Stimulated activated CD8-positive, alpha-beta memory T cell treated with anti-CD3 and anti-CD28 coated beads, Interleukin-4, amount 100 ng/mL, for 4 hours (primary cell): Measurements from ENCODE around the gene CUL1.
"Not testable (repeated sequence)": the region's sequence is repeated elsewhere in the genome, so short reads cannot be mapped to it uniquely, and the experiment has no call there.

ENCODE experiments used
- DNase-seq, 2 donors: peaks; one replicate each; pipeline ENCODE4 v3.0.0-alpha.2; 2020; ENCODE audit warnings: low read depth in 2 of 2, low spot score in 1 of 2

Gene CUL1

DNA sequence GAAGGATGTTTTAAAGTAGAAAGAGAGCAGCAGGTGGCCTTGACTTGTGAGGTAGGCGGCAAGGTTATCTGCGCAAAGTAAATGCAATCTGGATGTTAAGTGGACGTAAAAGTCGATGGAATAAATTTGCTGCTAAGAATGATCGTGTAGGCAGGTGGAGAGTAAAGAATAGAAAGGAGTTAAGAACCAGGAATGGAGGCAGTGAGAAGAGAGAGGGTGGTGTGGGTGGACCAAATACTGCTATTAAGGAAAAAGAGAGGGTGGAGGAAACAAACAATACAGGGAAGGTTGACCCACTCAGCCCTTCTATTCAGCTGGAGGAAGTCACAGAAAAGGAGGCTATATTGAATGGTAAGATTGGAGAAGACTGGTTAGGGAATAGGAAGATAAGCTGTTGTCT, 1.9 kb upstream of the CUL1 start:
- DNase-seq = no peak

DNA sequence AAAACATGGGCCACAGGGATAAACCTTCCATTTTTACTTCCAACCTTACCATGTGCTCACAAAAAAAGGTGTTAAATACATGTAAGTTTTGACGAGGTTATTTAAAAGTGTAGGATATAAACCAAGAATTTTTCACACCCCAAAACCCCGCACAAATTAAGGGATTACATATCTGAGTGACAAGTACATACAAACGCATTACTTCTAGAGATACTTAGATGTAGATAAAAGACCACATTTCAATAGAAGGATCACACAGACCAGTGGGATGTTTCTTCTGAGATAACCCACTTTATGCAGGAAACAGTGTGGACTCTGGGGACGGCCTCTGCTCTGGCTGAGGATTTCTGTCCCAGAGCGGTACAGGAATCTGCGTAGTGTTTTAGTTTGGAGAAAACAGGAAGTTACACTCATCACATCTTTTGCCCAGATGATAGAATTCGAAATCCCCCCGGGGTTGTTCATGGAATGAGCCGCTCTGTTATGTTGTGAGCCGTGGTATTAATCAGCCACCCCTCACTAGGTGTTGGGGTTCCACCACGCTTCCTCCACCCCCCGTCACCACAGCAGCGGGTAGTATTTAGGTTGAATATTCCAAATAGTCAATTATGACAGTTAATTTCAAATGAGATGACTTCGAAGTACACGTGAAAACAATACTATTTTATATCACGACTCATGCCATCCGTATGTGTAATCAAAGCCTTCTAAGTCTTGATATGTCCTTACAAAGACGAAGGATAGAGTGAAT, 1.3 kb upstream of the CUL1 start:
- DNase-seq = no peak

DNA sequence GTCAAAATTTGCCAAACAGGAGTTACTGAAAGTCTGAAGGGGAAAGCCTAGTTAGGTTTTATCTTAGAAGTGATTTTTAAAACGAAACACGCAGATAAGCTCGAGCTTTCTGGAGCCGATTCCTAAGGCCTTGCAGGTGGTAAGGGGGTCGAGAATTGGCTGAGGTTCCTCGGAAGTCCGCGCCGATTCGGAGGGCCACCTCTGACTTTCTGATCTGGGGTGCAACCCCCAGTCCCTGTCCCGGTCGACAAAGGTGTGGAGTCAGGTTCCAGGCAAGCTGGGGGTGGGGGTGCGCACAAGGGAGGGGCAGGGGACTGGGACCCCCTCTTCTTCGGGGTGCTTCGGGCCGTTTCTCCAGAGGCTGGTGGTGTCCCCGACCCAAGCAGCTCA, 701 bp upstream of the CUL1 start:
- DNase-seq = no peak

DNA sequence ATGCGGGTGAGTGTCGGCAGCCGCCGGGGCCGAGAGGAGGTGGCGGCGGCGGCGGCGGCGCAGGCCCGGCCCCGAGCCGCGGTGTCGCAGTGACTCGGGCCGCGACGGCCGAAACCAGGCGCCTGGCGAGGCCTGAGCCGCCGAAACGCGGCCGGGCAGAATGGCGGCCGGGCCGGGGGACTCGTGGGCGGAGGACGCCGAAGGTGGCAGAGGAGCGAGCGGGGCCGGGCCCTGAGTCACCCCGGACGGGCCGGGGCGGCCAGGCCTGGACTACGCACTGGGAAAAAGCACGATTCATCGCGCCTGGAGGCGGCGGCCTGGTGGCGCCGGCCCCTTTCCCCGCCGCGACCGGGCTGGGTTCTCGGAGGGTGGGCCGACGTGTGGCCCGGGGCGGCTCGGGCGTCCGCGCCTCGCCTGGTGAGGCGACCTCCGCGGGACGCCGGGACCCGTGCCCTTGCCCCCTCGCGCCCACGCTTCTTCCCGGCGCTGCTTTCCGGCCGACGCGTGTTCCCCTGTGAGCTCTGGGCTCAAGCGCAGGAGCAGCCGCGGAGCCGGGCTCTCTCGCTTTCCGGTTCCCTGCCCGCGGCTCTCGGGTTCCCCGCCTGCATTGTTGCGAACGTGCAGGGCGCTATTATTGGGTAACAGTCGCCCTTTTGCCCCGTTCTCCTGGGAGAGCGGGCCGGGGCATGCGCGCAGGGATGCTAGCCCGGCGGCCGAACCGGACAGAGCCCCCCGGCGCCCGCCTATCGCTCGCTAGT, 500 bp downstream of the CUL1 start:
- peak; percentile 7 to 12 for DNase-seq

DNA sequence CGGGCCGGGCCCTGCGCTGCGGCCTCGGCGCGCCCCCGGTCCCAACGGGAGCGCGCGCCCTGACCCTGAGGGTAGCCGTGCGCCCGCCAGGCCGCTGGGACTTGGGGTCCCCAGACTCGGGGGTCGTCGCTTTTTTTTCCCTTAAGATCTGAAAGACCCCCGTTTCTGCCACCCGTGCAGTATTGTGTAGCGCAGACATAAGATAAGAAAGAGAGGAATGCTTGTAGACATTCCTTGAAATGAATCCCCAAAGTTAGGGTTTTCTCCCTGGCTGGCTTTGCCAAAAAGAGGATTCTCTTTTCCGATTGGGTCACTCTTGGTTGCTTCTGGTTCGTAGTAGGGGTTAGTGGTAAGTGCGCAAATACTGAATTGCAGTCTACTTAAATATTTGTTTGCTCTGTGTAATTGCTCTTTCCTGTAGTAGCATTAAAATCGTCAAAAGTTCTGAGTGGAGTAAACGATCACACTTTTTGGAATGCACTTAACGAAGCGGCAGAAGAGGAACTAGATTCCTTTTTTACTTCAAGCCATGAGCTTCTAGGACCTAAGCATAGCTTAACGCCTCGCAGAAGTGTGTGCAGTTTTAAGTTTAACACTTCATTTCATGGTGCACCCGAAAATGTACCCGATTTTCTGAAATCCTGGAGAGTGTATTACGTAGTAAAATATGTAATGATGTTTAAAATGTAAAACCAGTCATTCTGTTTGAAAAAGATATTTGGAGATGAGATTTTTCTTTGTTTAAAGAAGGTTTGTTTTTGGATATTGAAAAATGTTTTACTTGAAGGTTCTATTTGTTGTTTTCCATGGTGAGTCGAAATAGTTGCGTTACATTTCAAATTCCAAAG, 1.3 kb downstream of the CUL1 start:
- DNase-seq = no peak

DNA sequence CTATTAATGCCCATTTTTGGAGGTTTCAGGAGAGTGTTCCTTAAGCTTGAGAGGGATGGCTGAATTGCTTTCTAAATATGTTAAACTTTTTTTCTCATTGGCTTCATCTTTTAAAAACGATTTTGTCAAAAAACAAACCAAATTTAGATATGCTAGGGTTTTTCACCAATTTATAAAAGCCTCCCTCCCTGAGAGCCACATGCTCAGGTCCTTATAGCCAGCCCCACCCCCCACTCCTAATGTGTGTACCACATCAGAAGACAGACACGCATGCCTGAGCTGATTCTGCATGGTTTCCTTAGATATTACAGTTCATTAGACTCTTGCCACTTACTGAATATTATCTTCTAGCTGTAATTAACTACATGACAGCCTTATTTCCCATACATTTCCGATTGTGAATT, 2.0 kb downstream of the CUL1 start:
- peak; percentile 13 to 15 for DNase-seq

DNA sequence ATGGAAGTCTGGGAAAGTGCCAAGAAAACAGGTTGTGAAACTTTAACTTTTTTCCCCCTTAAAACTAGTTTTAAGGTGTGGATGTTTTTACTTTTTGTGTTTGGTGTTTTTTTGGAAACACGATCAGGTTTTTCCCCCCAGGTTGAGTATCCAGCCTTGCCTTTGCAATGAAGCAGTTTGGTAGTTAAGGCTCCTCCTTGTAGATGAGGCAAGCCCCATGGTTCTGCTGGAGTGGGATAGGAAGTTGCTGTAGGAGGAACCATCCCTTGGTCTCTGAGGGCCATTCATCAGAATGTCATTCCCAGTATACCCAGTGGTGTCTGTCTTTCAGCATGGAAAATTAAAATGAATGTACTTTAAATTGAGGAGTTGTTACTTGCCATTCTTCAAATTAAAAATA, 2.7 kb downstream of the CUL1 start:
- DNase-seq = no peak

DNA sequence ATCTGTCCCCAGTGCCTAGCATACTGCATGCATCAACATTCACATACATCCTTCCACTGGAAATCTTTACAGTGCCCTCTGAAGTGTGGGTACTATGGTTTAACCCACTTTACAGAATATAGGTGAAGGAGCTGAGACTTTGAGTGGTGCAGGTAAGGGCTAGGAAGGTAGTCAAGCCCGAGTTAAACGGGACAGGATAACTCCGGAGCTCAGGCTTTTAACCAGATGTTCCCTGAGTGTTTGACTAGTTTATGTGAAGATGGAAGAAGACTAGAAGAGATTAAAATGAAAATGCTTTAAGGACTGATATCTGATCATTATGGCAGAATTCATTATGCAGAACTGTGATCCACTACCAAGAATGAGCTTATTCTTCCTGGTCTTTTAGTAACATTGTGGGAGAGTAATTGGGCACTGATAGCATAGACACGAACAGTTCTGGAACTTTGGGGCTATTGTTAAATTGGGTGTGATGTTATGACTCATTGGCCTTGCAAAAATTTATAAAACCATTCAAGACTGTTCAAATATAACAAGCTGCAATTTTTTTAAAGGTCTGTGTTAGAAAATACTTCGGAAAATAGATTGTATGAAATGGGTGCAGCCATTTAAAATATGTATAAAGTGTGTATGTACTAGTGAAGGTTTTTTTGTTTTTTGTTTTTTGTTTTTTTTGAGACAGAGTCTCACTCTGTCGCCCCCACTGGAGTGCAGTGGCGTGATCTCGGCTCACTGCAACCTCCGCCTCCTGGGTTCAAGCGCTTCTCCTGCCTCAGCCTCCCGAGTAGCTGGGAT, 4.4 kb downstream of the CUL1 start:
- no peak for DNase-seq

DNA sequence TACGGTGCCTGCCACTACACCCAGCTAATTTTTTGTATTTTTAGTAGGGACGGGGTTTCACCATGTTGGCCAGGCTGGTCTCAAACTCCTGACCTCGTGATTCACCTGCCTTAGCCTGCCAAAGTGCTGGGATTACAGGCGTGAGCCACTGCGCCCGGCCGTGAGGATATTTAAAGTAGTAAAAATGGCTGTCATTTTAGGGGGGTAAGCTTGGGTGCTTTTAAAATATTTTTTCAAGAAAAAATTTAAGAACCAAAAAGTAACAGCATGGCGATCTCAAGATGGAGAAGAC, 4.9 kb downstream of the CUL1 start:
- DNase-seq = not testable (repeated sequence)

DNA sequence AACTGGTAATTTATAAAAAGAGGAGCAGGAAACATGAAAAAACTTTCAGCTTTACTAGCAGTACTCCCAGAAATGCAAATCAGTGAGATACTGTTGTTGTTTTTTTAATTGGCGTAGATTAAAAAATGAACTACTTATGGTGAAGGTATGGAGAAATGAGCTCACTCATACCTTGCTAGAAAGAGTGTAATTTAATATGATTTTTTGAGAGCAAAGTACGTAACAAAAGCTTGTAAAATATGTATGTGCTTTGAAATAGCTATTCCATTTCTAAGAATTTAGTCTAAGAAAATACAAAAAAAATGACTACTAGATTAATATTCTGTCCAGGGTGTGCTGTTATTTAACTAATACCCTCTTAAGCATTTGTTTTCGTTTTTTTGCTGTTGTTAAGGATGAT, 5.5 kb downstream of the CUL1 start:
- no peak for DNase-seq

DNA sequence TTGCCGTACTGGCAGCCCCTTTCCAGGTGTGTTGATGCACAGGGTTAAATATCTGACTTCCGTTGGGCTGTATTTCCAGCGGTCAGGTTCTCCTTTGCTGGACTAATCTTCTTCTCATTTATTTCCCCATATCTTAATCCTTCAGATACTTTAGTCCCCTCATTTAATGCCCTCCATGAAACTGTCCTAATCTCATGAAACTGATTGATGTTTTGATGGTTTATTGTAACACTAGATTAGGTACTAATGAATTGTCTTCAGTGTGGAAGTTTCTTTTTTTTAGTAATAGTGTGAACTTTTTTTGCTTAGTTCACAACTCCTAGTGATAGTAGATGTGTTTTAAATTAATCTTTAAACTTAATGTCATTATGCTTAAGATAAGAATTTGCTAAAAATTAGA, 6.3 kb downstream of the CUL1 start:
- no peak for DNase-seq

DNA sequence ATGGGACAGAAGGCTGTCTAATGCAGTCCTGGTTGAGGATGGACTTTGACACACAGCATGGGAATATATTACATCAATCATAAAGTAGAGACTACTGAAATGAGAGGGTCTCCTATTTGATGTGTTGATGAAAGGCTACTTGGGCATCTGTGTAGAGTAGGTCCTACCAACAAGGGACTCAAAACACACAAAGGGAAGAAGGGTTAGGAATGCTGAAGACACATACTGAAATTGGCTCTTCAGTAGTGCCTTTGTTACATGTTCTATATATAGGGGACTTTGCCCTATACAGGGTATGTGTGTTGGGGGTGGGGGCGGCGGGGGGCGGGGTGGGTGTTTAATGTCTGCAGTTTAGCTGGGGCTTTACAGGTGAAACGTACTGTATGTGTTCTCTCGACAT, 7.7 kb downstream of the CUL1 start:
- no peak for DNase-seq

DNA sequence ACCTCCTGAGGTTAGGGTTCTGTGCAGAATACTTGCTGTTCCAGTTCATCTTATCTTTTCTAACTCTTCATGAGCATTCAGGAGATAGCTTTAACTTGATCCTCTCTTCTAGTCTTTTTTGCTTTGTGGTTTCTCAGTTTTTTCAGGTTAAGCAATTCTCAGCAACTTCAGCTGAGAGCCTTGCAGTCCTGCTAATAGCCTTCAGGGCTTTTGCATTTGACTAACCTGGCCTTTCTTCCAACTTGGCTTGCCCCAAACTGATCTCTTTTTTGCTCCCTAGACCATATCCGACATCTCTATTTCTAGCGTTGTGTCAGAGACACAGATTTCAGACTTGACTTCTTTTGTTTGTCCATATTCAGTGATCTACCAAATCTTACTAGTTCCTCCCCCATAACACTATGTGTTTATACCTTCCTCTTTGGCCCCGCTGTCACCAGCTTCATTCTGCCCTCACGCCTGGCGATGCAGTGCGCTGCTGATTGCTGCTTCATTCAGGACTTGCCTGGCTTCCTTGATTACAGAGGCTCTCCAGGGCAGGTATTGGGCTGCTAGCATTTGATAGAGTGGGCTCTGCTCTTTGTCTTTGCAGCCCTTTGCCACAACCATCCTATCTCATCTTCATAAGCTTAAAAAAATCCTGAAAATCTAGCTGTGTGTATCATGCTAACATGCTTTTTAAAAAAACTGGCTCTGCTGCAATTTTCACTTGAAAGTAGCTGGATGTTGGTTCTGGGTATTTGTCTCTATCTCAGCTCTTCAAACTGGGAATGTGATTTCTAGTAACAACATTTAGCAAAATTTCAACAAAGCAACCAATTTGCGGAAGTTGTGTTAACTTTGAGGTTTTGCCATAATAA, 9.6 kb downstream of the CUL1 start:
- no peak for DNase-seq

DNA sequence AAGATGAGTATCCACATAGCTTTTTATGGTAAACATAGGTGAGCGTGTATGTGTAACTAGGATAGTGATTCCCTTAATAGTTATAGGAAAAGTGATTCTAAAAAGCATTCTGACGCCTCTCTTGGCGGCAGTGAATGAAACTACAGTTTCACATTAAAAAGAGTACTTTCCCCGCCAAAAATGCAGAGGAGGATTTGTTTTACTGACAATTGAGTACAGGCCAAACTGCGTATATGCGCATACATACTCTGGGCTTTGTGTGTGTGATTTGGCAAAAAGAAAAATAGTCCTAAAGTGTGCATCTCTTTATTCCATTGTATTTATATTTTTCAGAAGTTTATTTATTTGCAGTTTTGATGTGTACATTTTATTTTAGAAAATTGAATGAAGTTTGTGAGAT, 10.3 kb downstream of the CUL1 start:
- no peak for DNase-seq

DNA sequence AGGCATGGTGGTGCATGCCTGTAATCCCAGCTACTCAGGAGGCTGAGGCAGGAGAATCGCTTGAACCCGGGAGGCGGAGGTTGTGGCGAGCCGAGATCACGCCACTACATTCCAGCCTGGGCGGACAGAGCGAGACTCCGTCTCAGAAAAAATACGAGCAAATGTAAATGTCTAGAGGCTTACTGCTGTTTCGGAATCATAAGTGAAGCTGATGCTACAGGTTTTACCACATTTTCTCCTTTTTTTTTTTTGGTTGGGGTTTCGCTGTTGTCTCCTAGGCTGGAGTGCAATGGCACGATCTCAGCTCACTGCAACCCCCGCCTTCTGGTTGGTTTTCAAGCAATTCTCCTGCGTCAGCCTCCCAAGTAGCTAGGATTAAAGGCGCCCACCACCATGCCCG, 11.7 kb downstream of the CUL1 start:
- not testable (repeated sequence) for DNase-seq

DNA sequence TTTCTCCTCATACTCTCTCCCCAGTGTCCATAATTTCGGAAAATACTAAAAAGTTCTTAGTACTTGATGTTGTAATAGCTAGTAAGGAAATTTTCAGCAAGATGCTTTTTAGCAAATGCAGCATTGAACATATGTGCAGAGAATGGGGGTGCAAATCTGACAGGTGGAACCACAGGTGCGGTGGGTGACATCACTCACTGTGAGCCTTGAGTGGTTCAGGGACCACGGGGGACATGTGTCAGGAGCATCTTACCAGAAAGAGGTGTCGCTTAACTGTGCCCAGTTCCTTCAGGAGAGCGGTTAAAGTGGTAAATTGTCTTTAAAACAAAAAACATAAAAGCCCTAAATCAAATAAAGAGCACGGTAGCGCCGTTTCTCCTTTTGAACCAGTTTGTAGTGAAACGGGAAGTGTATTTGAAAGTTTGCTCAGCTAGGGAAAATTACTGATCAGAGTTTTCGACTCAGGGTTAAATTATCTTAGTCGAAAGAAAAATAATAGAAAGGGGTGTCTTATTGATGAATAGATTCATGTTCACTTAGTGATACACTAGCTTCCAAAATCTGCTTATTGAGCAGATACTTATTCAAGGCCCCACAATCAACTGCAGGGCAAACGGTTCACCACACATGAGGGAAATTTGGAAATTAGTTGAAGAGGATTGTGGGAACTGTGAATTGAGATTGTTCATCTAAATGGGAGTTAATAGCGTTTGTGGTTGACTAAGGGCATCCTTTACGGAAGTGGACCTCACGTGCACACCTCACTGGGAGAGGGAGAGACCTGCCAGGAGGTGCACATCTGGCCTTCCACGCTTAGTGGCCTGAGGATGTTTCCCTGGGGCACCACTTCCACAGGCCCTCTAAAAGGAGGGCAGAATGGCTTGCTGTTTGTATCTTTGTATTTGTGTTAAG, 12.7 kb downstream of the CUL1 start:
- DNase-seq = no peak

DNA sequence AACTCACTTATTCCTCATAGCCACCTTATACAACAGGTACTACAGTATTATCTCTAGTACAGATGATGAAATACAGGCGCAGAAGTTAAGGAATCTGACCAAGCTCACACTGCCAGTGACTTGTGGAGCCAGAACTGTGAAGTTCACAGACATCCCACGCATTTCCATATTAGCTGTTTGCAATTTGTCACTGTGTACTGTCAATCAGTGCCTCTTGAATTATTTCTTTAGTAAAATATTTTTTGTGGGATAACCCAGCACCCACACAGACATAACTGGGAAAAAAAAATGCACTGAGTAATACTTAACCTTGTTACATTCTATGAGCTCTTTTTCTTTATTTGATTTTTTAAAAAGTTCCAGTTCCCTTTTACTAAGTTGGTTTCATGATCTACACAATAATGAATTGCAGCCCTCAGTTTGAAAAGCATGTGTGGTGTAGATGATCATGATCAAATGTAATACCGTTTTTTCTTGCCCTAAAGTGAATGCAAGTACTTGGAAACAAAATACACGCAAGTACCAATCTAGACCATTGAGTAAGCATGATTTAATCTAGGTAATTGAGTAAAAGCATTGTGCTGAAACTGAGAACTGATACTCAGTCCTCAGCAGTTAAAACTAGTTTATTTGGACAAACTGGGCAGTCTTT, 14.1 kb downstream of the CUL1 start:
- DNase-seq = no peak

DNA sequence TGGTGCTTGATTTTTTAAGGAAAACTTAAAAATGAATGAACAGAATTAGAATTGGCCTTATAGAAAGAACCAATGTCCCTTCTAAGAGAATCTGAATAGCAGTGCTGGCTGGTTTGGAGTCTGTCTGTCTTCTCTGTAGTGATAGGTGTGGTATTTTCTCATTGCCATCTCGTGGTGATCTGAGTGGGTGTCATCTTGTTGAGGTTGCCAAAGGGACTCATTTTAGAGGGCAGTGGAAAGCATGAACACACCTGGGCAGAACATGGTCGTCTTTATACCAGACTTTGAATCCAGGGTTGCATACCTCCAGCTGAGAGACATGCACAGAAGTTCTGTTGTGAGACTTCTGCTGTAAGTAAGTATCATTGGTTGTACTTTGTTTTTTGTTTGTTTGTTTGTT, 15.8 kb downstream of the CUL1 start:
- DNase-seq = no peak

DNA sequence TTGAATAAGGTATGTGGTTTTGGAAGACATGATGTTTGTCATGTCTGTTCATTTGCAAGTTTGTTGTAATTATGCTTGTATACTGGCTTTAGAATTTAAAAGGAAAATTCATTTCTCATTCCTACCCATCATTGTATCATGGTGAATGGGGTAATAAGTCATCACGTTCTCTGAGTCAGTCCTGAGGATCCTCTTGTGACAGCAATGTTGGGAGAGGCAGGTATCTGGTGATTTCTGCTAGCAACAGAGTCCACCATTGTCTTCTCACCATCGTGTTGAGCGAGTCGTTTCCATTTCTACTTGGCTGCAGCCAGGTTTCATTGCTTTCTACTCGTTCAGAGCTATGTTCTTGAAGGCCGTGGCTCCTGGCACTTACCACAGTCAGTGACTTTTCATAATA, 16.3 kb downstream of the CUL1 start:
- no peak for DNase-seq
